Activated T-helper 1 cell treated with anti-CD3 and anti-CD28 coated beads, Interleukin-2, amount 50 U/mL, for 16 hours (primary cell): ENCODE data around the gene RBP5.
"Not testable (repeated sequence)": the region's sequence is repeated elsewhere in the genome, so short reads cannot be mapped to it uniquely, and the experiment has no call there.

ENCODE experiments used
- DNase-seq, 2 donors: peaks; one replicate each; pipeline ENCODE4 v3.0.0-alpha.2; 2020; ENCODE audit warnings: low read depth in 1 of 2, low spot score in 1 of 2

The RBP5 gene

DNA sequence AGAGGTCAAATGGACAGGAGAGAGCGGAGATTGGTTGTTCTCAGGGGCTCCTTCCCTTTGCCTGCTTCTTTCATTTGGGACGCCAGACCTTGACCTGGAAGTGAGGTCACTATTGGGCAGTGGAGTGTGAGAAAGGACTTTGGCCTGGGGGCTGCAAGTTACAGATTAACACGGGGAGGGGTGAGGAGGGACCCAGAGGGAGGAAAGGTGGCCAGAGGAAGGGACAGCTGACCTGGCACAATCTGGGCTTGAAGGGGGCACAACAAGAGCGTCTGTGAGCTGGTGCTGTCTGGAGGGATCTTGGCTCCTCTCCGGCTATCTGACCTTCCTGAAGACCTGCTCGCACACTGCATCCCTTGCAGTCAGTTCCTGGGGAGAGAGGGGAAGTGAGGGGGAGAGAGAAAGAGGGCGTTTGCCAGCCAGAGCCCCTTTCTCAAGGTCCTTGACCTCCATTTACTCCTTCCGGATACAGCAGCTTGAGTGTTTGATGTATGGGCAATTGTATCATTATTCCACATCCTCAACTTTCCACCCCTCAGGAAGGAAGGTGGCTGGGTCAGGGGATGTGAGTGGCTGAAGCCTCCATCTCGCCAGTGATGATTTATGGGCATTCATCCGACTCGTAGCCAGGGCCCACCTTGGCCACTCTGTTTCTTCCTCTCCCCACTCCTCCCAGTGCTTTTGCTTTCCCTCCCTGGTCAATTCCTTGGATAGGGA, 4.7 kb downstream of the RBP5 start:
- no peak for DNase-seq

DNA sequence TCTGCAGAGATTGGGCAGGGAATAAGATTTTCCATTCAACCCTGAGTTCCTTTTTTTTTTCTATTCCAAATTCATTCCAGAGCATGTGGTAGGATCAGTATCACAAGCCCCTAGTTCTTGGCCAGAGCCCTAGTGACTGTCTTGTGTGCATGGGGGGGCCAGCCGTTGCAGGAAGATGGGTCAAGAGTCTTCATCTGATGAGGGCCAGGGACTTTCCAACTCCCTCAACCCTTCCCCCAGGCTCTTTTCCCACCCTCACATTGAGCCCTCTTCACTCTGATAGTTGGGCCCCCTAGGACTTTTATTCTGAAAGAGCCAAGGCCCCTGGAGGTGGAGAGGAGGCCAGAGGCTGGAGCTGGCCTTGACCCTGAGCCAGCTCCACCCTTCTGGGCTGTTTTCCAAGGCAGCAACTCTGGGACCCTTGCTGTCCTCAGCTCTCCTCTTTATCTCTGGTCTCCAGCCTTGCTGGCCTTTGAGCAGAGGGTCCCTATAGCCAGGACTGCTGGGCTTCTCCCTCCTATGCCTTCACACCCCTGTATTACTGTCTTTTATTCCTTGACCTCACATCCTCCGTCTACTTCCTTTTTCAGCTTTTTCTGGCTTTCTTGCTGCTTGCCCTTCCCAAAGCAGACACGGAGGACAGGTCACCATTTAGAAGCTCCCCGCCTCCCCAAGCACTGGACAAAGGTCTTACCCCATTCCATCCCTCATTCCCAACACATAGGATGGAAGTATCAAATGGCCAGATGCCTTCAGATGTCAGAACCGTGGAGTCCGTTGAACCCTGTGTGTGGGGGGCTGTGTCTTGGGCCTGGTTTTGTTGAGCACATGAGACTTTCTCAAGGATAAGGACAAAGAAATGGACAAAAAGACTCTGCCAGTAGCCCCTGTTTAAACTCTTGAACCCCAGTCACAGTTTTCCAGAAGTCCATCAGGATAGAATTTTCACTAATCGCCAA, 5.6 kb downstream of the RBP5 start:
- no peak for DNase-seq

DNA sequence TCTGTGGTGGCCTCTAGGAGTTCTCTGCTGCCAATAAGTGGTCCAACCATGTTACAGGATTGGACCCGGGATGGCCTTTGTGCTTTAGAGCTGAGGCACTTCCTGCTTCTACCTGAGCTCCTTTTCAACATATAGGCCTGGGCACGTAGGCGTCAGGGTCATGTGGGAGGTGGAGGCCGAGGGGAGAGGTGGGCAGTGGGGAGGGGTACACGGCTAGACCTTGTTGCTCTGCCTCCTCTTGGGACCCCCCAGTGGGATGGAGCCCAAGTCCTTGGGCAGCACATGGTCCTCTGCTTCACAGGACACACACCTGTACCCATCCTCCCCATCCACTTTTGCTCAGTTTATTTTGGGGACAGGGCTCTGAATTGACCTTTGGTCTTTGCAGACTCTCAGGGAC, 7.4 kb downstream of the RBP5 start:
- DNase-seq: no peak

DNA sequence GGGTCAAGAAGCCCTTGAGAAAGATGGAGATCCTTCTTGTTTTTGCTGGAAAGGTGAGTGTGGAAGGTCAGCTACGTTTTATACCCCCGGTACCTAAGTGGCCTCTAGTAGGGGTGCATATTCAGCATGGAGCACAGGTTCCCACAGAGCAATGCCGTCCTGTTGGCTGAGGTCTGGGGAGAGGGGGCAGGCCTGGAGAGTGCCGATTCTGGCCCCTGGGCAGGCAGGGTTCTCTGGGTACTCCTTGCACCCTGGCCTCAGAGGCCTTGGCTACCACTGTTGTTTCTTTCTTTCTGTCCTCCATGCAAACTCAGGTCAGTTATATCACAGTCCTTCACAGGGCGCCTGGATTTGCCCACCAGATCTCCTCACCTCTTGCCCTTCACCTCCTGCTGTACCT, 8.5 kb downstream of the RBP5 start:
- no peak for DNase-seq

DNA sequence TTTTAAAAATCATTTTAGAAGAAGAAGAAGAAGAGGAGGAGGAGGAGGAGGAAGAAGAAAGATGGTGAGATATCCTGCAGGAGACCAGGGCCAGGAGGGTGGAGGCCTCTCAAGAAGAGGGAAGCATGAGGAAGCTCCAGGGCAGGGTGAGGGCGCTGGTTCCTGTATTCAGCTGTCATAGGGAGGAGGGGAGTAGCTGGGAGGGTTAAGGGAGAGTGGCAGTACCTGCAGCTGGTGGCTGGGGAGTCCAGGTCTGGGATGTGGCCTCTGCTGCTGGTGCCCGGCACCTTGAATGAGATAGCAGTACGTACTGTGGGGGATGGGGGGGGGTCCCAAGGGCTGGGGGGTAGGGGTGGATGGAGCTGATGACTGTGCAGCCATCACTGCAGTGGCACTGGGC, 9.8 kb downstream of the RBP5 start:
- DNase-seq: no peak

DNA sequence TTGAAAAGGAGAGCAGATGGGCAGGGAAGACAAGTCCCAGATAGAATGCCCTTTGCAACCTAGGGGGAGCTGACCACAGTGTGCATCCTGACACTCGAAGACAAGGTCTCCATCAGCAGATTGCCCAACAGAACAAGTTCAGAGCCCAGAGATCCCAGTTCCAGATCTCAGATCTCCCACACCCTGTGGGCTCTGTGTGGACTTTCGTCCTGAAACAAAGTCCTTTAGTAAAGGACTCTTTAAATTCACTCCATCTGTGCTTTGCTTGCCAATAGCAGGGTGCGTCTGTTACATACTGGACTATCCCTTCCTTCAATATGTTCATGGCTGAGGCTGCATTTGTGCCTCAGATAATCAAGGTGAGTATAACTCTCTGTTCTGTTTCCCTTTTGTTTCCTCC, 11.0 kb downstream of the RBP5 start:
- DNase-seq: no peak

DNA sequence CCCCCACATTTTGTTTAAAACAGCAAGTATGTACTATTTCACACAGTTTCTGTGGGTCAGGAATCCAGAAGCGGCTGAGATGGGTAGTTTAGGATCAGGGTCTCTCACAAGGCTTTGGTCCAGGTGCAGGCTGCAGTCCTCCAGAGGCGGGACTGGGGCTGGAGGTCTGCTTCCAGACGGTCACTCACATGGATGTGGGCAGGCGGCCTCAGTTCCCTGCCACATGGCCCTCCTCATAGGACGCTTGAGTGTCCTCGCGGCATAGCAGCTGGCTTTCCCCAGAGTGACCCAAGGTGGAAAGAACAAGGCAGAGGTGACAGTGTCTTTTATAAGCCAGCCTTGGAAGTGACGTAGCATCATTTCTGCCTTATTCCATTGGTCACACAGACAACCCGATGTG, 11.8 kb downstream of the RBP5 start:
- DNase-seq: no peak

DNA sequence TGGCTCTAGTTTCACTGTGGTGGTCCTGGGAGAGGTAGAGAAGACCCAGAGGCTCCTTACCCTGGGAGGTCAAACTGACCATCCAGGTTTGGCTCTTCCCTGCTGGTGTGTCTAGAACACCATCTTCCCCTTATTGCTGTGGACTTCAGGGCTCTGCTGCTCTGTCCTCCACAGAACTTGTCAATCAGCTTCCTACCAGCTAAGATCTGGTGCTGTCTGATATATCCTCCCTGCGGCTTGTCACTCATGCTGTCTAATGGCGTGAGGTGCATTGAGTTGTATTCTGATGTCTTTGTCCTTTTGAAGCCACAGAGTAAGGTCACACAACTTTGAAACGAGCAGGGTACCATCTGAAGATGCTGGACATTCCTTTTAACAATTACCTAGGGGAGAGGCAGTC, 12.5 kb downstream of the RBP5 start:
- no peak for DNase-seq

DNA sequence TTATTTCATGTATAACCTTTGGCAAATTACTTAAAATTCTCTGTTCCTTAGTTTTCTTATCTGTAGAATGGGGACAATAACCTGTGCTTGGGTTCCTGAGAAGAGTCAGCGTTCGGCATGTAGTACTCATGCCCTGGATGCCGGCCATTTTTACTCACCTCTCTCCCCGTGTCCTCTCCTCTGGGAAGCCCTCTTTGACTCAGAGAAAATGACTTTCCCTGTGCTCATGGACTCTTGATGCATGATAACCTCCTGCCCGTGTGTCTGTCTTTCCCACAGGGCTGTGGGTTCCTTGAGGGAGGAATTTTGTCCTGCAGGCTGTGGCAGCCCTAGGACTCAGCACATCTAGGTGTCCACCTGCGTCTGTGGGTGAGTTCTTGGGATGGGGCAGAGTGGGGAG, 13.8 kb downstream of the RBP5 start:
- DNase-seq: no peak

DNA sequence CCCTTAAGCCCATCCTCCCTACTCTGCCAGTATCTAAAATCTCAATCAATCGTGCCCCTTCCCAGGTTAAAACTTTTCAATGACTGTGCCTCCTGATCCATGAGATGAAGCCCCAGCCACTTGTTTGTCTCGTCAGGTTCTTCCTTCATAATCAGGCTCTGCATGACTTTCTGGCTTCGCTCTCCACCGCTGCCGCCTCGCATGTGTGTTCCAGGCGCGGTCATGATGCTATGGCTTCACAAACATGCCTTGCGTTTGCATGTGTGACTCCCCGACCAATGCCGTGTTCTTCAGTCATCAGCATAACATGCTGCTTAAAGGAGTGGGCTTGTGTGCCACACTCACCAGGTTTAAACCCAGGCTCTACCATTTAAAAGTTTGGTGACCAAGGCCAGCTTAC, 14.7 kb downstream of the RBP5 start:
- no peak for DNase-seq

DNA sequence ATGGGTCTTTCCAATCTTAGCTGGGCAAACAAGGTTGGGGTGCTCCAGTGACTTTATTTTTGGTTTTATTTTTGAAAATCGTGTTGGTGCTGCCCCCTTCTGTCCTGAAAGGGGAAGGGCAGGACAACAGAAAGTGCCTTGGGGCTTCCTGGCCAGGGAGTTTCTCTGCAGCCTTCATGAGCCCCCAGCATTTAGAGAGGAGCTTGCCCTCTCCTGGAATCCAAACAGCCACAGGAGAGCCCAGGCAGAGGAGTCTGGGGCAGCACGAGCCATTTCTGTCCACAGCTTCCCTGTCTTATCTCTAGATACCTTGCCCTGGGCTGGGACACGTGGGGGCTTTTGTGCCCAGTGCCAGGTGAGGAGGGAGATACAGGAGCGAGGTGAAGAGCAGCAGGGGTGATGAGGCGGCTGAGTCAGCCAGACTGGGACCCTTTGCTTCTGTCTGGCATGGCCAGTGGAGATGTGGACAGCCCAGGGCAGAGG, 15.3 kb downstream of the RBP5 start:
- DNase-seq: no peak

DNA sequence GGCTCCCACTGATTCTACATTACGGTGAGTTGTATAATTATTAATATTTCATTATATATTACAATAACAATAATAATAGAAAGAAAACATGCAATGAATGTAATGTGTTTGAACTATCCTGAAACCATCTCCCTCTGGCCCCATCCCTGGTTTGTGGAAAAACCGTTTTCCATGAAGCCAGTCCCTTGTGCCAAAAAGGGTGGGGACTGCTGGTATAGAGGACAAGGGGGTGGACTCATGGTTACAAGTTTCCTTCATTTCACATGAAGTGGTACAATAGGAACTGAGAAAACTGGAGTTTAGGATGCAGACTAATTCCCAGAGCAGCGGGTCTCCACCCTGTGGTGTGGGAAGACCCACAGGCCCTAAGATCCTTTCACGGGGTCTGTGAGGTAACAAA, 16.6 kb downstream of the RBP5 start:
- no peak for DNase-seq

DNA sequence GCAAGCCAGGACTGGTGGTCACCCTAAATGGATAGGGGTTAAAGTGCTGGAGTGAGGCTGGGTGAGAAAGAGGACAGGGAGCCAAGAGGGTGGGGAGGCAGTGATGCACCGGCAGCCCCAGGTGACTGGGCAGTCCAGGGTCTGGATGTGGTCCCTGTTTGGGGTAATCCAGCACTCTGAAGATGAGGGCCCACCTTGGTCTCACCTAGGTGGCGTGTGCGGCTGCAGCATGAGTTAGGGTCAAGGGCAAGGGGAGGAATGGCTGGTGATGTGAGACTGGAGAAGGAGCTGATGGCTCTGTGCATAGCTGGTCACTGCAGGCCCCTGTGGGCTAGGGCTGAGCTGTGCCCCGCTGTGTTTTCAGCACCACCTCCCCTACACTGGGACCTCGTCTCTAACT, 18.0 kb downstream of the RBP5 start:
- no peak for DNase-seq

DNA sequence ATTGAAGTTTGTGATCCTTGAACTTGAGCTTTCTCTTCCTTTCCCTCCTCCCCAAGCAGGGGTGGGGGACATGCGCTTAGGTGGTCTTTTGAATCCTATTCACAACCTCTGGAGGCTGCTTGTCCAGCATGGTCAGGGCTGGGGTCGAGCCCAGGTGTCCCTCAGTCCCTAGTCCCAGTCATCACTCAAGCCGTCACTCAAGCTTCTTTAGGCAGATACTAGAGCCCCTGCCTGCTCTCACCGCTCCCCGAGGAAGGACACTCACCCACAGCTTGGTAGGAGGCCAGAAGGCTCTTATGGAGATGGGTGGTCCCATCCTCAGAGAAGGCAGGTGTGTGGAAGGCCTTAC, 19.1 kb downstream of the RBP5 start:
- DNase-seq: no peak

DNA sequence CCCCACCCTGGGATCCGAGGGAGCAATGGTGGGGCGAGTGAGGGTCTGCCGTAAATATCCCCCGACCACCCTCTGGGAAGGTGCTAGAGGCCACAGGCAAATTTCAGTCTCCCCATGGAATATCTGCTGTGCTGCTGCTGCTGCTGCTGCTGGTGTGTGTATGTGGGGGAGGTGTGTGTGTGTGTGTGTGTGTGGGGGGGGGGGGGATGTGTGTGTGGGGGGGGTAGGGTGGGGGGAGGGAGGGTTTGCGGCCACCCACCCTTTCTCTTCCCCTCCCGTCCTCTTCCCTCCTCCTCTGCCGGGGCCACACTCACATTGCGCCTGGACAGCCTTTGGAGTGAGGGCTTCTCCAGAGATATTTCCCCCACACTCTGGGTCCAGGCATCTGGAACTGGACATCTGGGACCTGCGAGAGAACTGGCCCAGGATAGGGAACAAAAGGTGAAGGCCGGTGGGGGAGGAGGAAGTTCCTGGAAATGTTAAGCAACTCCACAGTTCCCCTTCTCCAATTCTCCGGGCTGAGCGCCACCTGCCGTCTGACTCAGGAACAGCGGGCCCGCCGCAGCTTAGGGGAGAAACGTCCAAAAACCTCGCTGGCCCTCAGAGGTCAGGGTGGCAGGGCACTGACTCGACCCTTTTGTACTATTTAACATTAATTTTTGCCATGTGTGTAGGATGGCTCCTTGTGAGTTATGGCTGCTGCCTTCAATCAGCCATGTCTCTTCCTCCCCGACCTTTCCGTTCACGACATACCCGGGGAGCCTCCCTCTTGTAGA, 19.7 kb downstream of the RBP5 start, which contains the start of gene C1RL:
Gene C1RL (minus strand): TSS at position 419 of the 776 bp plus-strand sequence. CDS start 34 bp downstream, at position 385.
- peak; percentile 71 to 73 for DNase-seq

DNA sequence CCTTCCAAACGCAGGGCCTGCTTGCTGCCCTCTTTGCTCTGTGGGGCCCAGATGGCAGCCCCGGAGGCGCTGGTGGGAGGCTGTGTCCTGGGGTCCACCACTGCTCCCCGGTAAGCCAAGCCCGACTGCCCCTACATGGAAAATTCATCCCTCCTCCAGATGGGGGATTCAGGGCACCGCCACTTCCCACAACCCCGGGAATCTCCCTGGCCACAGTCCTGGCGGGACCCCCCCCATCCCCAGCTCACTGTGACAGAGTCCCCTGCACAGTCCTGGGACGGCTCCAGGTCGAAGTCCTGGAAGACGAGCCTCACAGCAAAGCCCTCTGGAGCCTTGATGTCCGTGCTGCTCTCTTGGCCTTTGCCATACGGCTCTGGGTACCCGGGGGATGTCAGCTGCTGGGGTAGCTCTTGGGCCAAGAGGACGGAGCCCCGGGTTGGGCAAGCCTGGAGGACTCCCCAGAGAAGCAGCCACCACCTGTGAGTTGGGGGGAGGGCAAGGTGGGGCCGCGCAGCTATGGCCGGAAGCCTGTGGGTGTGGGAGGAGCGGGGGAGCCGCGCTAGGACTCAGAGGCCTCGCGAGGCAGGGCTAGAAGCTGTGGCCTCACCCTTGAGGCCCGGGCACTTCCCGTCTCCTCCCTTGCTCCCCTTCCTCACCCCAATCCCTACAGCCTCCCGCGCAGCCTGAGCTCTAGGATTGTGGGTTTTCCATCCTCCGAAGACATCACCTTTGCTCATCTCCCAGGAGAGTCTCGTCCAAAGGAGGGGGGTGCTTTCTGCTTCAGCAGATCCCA, 20.5 kb downstream of the RBP5 start:
- peak; percentile 54 to 56 for DNase-seq

DNA sequence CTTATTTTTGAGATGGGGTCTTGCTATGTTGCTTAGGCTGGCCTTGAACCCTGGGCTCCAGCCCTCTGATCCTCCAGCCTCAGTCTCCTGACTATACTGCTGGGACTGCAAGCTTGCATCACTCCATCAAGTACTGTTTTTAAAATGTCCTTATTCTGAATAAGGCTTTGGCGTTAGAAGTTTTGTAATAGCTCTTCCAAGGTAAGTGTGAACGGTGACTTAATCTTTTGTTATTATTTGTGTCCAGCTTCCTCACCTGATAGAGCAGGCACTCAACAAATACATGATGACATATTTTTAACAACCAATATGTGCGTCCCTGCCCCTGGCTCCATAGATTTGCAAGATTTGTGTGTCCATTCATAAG, 21.1 kb downstream of the RBP5 start:
- no peak for DNase-seq

DNA sequence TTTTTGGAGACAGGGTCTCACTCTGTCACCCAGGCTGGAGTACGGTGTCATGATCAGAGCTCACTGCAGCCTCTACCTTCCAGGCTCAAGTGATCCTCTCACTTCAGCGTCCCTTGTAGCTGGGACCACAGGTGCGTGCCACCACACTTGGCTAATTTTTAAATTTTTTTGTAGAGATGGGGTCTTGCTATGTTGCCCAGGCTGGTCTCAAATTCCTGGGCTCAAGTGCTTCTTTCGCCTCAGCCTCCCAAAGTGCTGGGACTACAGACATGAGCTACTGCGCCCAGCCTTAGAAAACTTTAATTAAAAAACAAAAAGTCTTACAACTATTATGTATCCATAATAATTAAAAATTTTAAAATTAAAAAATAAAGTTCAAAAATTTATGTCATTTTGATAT, 21.5 kb downstream of the RBP5 start:
- not testable (repeated sequence) for DNase-seq

DNA sequence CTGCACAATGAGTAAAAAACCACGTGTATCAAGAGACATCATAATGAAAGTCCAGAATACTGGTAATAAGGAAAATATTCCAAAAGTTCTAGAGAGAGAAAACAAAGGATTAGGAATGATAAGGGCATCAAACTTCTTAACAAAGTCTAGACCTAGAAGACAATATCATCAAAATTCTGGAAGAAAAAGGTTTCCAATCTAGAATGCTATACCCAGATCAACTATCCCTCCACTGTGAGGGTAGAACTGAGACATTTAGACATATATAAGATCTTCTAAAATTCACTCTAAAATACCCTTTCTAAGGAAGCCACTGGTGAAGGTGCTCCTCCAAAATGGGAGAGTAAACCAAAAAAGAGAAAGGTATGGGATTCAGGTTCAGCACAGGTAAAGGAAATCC, 22.6 kb downstream of the RBP5 start:
- no peak for DNase-seq

DNA sequence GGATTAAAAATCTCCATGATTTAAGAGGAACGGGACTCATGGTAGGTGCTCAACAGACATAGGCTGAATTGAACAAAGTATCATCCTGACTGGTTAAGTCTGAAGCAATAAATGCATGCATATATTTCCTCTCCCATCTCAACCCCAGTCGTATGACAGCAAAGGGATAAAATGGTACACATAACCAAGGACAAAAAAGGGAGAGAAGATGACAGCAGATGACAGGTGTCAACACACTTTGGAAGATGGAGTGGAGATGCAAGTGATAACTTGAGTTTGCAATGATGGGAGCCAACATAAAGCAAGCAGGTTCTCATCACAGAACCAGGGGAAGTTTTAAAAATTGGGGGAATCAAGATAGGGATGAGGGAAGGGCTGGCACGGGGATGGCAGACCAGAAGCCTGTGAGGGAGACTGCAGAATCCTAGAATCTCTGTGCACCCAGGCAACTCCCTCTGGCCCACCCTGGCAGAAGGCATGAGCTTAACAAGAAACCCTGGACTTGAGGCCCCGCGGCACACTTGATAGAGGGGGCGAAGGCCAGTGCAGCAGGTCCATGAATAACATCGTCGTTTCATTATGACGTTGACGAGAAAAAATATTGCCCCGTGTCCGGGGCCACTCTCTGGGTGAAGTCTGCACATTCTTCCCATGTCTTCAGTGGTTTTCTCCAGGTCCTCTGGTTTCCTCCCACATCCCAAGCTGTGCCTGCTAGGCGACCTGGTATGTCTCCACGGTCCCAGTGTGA, 24.7 kb downstream of the RBP5 start:
- DNase-seq: no peak
